ENCODE results near the gene SLC27A5. TPM values are rescaled to one million over a fixed set of nuclear protein-coding genes. Genes with fewer than 3 reads are reported as not detected.

SLC27A5 gene
- polyA plus RNA-seq, 1 of the 3 experiments (the other 2 are of a cell fraction) = 57.3 TPM

- TF ChIP-seq MAX (IDR thresholded peaks at IDR 0.05; ENCODE audit: low read depth) = no peak
- no peak for TF ChIP-seq ZBTB33 (IDR thresholded peaks at IDR 0.05; ENCODE audit: borderline replicate concordance, low read depth)
- no peak for TF ChIP-seq NFIC (IDR thresholded peaks at IDR 0.05; ENCODE audit: borderline replicate concordance)
- TF ChIP-seq EP300 (IDR thresholded peaks at IDR 0.05; ENCODE audit: borderline replicate concordance in 1 of 2, low read depth in 1 of 2, low read length in 1 of 2) = no peak
- TF ChIP-seq SMC3 (IDR thresholded peaks at IDR 0.05; ENCODE audit: low read depth, low read length) = no peak
- no peak for TF ChIP-seq ELF1 (IDR thresholded peaks at IDR 0.05)
- no peak for TF ChIP-seq NRF1 (IDR thresholded peaks at IDR 0.05; ENCODE audit: low read depth, low read length)
- no peak for TF ChIP-seq TEAD4 (IDR thresholded peaks at IDR 0.05; ENCODE audit: borderline replicate concordance, insufficient read depth)
- TF ChIP-seq USF1 (IDR thresholded peaks at IDR 0.05; ENCODE audit: borderline replicate concordance, low read depth) = no peak
- no peak for TF ChIP-seq RCOR1 (IDR thresholded peaks at IDR 0.05; ENCODE audit: low read length)
- no peak for TF ChIP-seq CHD2 (IDR thresholded peaks at IDR 0.05; ENCODE audit: low read length, partially characterized antibody)
- TF ChIP-seq RAD21 (IDR thresholded peaks at IDR 0.05; ENCODE audit: low read length) = no peak
- no peak for TF ChIP-seq POLR2AphosphoS5 (IDR thresholded peaks at IDR 0.05; ENCODE audit: low read depth, low read length)
- no peak for TF ChIP-seq FOXM1 (IDR thresholded peaks at IDR 0.05; ENCODE audit: low read depth)
- no peak for TF ChIP-seq MXI1 (IDR thresholded peaks at IDR 0.05; ENCODE audit: low read depth, low read length)
- no peak for TF ChIP-seq JUND (IDR thresholded peaks at IDR 0.05)
- CTCF ChIA-PET = interaction anchor here (0.7 kb wide), 1 partner anchor 12 kb away, joined by 3 read pairs; no protein-coding TSS in a partner anchor
- no peak overlapping the region for H3K4me2 ChIP-seq
- POLR2A ChIA-PET = no interaction called here
- H3K27me3 ChIP-seq (ENCODE audit: insufficient read depth) = no peaks in the 10 kb centered on the region
- H2AFZ ChIP-seq (ENCODE audit: low read depth) = no peak overlapping the region
- no peak for DNase-seq
- no peak overlapping the region for H3K4me3 ChIP-seq (ENCODE audit: low read depth in 2 of 2, low read length in 1 of 2)
- H3K36me3 ChIP-seq (replicated peaks in 1 of 2; ENCODE audit: control insufficient read depth in 1 of 2, insufficient read depth in 2 of 2, low read length in 1 of 2) = peaks cover 0 to 17% of the 10 kb centered on the region in 2 experiments
- no peak overlapping the region for H3K9ac ChIP-seq
- H3K9me3 ChIP-seq = no peaks in the 10 kb centered on the region
- peaks cover 0 to 17% of the 10 kb centered on the region in 2 experiments; a peak in 1 of 4 replicates for H3K4me1 ChIP-seq (ENCODE audit: control insufficient read depth in 1 of 2, insufficient read depth in 2 of 2, low read depth in 1 of 2, low read length in 1 of 2)
- H4K20me1 ChIP-seq (ENCODE audit: insufficient read depth) = no peaks in the 10 kb centered on the region
- 71% methylated on average over 2 of the region's 2 CpGs for WGBS (ENCODE audit: low lambda C conversion rate)
- H3K79me2 ChIP-seq (ENCODE audit: insufficient read depth) = no peaks in the 10 kb centered on the region
- no peaks in the 10 kb centered on the region for H3F3A ChIP-seq (replicated peaks; ENCODE audit: insufficient read depth)
- no peak overlapping the region for H3K27ac ChIP-seq (ENCODE audit: low read depth in 2 of 2, low read length in 1 of 2)
- no peaks in the 10 kb centered on the region for H3K9me2 ChIP-seq
Measured at GRCh38 chr19:58480831-58481230, 31.0 kb downstream of the SLC27A5 start.

GRCh38 chr19:58480481-58480830, 31.3 kb downstream of the SLC27A5 start:
- Histone ChIP-seq H3K36me3 (replicated peaks in 1 of 2; ENCODE audit: control insufficient read depth in 1 of 2, insufficient read depth in 2 of 2, low read length in 1 of 2) (peaks cover 0 to 17% of the 10 kb centered on the region in 2 experiments), H3K9me2 (no peaks in the 10 kb centered on the region), H2AFZ (ENCODE audit: low read depth) (no peak overlapping the region), H3K4me2 (no peak overlapping the region), H3K4me1 (ENCODE audit: control insufficient read depth in 1 of 2, insufficient read depth in 2 of 2, low read depth in 1 of 2, low read length in 1 of 2) (peaks cover 0 to 18% of the 10 kb centered on the region in 2 experiments; a peak in 1 of 4 replicates), H3K79me2 (ENCODE audit: insufficient read depth) (no peaks in the 10 kb centered on the region), H3K27ac (ENCODE audit: low read depth in 2 of 2, low read length in 1 of 2) (no peak overlapping the region), H3K27me3 (ENCODE audit: insufficient read depth) (no peaks in the 10 kb centered on the region), H3K9ac (no peak overlapping the region), H3K9me3 (no peaks in the 10 kb centered on the region), H4K20me1 (ENCODE audit: insufficient read depth) (no peaks in the 10 kb centered on the region), H3F3A (replicated peaks; ENCODE audit: insufficient read depth) (no peaks in the 10 kb centered on the region), H3K4me3 (ENCODE audit: low read depth in 2 of 2, low read length in 1 of 2) (no peak overlapping the region)
- TF ChIP-seq JUND (IDR thresholded peaks at IDR 0.05) (no peak), GATA2 (CRISPR knock-in tag; IDR thresholded peaks at IDR 0.05) (no peak), CHD2 (IDR thresholded peaks at IDR 0.05; ENCODE audit: low read length, partially characterized antibody) (no peak), TEAD4 (IDR thresholded peaks at IDR 0.05; ENCODE audit: borderline replicate concordance, insufficient read depth) (no peak), TCF12 (IDR thresholded peaks at IDR 0.05) (no peak)
- DNase-seq = no peak
- WGBS (ENCODE audit: low lambda C conversion rate) = 96% methylated on average over 15 of the region's 20 CpGs
- CTCF ChIA-PET = interaction anchor here (1.4 kb wide), 1 partner anchor 39 kb away, joined by 5 read pairs; the partner anchor contains the start of gene ZBTB45
- POLR2A ChIA-PET = no interaction called here

Measured in SK-N-SH (cell line).